Medulla oblongata (tissue), 1 donor: ENCODE measurements around the gene GABBR2.
"Not testable (repeated sequence)": the region's sequence is repeated elsewhere in the genome, so short reads cannot be mapped to it uniquely, and the experiment has no call there.

Experiments used
- DNase-seq: peaks from one replicate; pipeline ENCODE4 v3.0.0-alpha.2; 2015; ENCODE audit errors: extremely low spot score

GABBR2 gene

GRCh38 chr9:98481676-98482075 lies 227.1 kb downstream of the GABBR2 start:
- DNase-seq = no peak

DNA sequence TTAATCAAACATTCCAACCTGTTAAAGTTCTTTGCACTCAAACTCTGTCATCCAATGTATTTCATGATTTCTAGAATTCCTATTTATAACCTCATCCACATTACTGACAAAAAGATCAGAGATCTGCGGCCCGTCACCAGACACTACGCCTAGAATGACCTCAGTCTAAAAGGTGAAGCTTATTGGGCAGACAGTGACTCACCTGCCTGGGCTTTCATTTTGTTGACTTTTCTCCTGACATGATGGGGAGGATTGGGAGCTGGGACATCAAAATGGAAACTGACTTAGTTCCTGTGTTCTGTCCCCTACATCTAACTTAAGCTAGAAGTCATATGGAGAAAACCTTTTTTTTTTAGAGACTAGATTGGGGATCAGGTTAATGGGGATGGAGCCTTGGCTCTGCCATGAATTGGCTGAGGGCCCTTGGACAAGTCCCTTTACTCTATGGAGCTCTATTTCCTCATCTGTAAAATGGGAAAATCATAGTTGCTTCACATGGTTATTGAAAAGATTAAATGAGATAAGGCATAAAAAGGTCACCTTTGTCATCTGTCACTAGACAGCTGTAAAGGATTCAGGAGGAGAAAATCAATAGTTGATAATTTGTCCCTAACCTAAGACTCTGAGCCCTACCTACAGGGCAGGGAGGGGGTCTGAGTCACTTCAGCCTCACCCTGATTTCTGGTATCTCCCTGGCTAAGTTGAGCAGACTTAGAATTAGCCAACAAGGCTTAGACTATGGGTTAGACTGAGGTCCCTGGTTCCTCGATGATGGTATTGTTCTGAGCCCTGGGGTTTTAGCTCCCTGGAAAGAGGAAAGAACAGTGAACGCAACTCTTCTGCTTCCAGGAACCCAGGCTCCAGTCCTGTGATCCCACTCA lies 228.5 kb downstream of the GABBR2 start:
- no peak for DNase-seq

DNA sequence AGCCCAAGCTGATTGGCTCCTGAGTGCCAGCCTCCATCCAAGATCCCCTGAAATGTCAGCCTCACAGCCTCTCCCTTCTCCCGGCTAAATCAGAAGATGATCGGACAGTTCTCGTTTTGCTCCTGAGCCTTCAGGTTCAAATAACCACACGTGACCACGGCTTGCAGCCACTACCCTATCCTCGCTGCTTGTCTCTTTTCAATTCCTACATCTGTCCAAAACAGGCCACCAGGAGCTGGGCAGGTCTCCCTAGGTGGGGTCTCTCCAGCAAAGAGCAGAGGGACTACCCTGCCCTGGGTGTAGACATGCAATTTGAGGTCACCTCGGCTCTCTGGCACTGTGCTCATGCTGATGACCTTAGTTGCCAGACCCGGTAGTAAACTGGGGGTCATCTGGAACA lies 229.3 kb downstream of the GABBR2 start:
- no peak for DNase-seq

- DNase-seq = no peak
Observed at GRCh38 chr9:98477884-98478283, 230.9 kb downstream of the GABBR2 start.

- no peak for DNase-seq
Observed at GRCh38 chr9:98472216-98472615, 236.5 kb downstream of the GABBR2 start.

DNA sequence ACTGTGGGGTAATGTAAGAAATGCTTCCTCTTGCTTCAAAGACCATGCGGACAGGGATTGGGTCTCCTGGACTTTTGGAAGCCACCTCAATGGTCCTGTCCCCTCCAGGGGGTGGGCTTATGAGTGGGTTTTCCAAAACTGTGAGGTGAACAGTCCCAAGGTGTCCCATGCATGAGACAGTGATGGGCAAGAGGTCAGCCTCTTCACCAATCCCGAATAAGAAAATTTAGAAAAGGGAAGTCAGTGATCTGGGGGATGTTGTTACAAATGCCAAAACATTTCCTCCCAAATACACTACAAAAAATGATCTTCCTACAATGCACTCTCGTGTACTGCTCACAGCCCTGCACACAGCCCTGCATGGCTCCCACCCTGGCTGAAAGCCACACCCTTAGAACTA lies 237.6 kb downstream of the GABBR2 start:
- DNase-seq = no peak

DNA sequence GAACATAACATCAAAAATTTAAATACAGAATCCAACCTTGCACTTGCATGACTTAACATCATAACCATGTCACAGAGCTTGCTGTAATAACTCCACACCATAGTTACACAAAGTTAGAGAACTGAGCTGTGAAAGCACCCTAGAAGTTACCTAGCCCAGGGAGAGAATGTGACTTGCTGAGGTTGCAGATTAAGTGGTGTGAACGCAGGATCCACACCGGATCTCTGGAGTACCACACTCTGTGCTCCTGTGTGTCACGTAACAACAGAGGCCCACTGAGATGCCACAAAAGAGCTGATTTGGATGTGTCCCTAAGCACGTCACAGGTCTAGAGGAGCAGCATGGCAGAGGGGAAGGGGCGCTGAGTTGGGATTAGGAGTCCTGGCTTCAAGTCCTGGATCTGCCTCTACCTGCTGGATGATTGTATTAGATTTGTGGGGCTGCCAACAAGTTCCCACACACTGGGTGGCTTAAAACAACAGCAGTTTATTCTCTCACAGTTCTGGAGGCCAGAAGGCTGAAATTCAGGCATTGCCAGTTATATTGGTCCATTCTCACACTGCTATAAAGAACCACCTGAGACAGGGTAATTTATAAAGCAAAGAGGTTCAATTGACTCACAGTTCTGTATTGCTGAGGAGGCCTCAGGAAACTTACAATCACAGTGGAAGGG lies 240.0 kb downstream of the GABBR2 start:
- no peak for DNase-seq

DNA sequence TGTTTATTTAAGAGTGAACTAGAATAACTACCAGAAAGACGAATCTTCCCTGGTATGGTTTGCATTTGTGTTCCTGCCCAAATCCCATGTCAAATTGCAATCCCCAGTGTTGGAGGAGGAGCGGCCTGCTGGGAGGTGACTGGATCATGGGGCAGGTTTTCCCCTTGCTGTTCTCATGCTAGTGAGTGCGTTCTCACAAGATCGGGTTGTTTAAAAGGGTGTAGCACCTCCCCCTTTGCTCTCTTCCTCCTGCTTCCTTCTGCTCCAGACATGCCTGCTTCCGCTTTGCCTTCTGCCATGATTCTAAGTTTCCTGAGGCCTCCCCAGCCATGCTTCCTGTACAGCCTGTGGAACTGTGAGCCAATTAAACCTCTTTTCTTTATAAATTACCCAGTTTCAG lies 242.9 kb downstream of the GABBR2 start:
- no peak for DNase-seq

DNA sequence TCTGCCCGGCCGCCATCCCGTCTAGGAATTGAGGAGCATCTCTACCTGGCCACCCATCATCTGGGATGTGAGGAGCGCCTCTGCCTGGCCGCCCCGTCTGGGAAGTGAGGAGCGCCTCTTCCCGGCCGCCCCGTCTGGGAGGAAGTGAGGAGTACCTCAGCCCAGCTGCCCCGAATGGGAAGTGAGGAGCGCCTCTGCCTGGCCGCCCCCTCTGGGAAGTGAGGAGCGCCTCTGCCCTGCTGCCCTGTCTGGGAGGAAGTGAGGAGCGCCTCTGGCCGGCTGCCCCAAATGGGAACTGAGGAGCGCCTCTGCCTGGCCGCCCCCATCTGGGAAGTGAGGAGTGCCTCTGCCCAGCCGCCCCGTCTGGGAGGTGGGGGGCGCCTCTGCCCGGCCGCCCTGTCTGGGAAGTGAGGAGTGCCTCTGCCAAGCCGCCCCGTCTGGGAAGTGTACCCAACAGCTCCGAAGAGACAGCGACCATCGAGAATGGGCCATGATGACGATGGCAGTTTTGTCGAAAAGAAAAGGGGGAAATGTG lies 244.5 kb downstream of the GABBR2 start:
- not testable (repeated sequence) for DNase-seq

DNA sequence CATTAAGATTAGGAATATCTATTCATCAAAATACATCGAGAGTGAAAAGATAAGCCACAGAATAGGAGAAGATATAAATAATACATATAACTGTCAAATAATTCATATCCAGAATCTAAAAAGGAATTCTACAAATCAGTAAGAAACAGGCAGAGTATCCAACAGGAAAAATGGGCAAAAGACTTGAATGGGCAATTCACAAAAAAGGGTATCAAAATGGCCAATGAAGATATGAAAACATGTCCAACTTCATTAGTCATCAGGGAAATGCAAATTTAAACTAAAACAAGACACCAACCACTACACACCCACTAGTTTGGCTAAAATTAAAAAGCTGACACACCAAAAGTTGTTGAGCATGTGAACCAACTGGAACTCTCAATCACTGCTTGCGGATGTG lies 246.4 kb downstream of the GABBR2 start:
- no peak for DNase-seq

DNA sequence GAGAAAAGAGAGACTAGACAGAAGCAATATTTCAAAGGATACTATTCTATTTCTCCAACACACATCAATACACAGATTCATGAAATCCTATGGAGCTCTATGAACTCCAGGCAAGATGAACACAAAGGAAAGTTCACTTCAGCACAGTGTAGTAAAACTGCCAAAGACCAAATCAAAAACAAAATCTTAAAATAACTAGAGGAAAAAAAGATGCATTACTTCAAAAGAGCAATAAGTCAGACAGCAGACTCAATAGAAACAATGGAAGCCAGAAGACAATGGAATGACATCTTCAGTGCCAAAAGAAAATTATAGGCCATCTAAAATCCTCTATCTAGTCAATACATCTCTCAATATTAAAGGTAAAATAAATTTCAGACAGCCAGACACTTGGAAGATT lies 248.0 kb downstream of the GABBR2 start:
- DNase-seq = no peak

- no peak for DNase-seq
Observed at GRCh38 chr9:98457726-98458370, 250.9 kb downstream of the GABBR2 start.

GRCh38 chr9:98456156-98456613 lies 252.6 kb downstream of the GABBR2 start:
- no peak for DNase-seq

DNA sequence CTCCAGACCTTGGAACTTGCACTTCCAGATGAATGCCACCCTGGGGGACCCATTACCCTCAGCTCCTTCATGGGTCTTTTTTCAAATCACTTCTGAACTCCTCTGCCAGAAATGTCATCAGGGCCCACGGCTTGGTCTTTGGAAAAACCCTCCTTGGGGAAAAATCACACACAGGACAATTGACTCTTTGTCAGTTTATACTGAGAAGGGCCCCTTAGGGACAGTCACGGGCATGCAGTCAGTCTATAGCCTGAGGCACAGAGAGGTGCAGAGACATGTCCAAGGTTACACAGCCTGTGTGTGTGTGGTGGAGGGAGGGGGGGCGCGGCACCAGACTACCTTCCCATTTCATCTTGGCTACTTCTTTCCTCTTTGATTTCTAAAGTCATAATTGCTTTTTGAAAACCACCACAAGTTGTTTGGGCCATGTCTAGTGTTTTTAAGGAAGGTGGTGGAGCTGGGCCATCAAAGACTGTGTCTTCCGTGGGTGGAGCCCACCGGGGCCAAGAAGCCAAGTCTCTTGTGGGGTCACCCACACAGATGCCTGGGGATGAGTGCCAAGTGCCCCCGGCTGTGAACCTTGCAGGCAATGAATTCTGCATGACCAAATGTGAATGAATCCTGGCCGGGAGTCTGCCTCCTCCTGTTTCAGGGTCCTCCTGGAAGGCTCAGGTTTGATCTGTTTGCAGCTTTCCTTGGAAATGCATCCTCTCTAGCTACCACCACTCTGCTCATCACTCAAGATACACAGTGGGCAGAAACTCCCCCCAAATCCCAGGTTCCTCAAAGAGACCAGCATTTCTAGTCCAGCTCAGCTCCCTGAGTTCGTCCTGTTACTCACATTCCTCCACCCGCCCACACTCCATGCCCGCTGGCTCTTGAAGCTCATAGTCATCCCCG lies 253.2 kb downstream of the GABBR2 start:
- DNase-seq = no peak

DNA sequence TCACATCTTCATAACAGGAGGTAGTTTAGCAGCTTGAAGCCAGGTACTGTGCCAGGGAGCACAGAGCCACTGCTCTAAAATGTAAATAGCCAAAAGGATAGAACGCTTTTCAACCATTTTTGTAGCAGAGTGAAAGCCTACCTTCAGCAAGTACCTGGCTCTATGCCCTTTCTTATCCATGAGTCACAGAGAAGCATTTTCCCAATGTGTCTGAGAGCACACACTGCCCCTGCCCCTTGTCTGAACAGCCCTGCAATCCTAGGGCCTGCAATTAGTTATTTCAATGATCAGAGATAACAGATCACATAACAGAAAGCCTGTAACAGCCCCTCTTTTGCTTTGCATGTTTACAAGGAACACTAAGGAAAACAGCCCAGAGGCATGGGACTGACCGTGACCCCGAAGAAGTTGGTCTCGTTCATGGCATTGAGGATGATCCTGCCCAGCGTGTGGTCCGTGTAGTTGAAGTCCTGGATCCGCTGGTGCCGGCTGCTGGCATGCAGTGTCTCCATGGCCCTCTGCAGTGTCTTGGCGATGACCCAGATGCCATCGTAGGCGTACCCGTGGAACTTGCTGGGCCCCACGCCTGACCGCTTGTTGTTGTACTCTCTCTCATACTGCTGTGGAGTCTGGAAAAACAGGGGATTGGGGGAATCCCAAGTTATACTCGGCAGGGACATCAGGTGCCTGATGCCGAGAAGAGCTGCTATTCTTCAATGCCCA lies 255.0 kb downstream of the GABBR2 start:
- DNase-seq = no peak

DNA sequence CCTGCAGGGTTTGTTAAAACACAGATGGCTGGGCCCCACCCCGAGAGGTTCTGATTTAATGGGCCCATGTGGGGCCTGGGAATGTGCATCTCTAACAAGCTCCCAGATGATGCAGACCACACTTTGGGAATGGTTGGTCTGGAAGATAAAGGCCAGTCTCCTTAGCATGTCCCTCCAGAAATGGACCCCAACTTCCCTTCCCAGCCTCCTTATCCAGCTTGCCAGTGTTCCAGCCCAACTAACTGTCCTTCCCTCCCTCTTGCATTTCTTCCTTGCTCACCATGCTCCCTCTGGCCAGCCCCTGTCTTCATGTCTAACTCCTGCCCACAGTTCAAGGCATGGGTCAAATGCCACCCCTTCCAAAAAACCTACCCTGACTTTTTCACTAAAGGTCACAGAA lies 257.2 kb downstream of the GABBR2 start:
- DNase-seq = no peak

GRCh38 chr9:98450496-98450895 lies 258.2 kb downstream of the GABBR2 start:
- DNase-seq = no peak

- DNase-seq = no peak
Observed at GRCh38 chr9:98449871-98450270, 258.9 kb downstream of the GABBR2 start.

- no peak for DNase-seq
Observed at GRCh38 chr9:98445576-98445975, 263.2 kb downstream of the GABBR2 start.

GRCh38 chr9:98444601-98445000 lies 264.1 kb downstream of the GABBR2 start:
- DNase-seq = no peak

DNA sequence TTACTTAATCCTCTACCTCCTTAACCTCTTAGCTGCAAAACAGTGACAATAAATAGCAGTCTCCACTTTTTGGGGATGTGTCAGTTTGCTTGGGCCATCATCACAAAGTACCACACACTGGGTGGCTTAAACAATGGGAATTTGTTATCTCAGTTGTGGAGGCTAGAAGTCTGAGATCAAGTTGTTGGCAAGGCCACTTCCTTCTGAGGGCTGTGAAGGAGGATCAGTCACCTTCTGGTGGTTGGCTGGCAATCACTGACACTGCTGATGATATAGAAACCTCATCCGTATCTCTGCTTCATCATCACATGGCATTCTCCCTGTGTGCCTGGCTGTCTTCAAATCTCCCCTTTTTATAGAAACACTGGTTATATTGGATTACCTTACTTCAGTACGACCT lies 266.2 kb downstream of the GABBR2 start:
- DNase-seq = no peak
